ENCODE measurements around the gene SCFD1. TPM values are rescaled to one million over a fixed set of nuclear protein-coding genes. Genes with fewer than 3 reads are reported as not detected.

SCFD1 gene
- total and polyA plus RNA-seq, 10 of the 15 experiments (the other 5 are each of a cell fraction or from before 2014, with no cell fraction given): 61.5 to 98.4 (median 82.5) TPM

DNA sequence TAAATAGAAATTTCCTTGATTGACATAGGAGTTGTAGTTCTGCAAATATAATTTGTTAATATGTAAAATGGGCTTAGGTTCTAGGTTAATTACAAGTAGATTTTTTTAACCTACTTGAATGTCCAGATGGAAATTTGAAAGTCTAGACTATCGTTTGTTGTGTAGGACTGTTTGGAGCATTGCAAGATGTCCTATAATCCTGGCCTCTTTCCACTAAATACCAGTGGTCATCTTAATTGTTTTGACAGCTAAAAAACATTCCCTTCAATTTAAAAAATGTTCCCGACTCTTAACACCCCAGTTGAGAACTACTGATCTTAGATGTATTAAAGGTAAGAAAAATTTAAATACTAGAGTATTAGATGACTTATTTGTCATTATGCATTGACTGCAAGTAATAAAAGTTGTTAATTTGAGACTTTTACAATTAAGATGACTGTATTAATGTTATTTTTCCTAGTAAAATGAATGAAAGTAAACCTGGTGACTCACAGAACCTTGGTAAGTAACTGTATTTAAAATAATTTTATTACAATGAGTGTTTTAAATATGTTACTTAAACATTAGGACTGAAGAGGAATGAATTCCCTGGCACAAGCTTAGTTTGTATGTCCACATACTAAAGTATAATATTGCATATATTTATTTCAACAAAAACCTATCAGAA is 41.4 kb upstream of the SCFD1 start:
- no peak for ATAC-seq
- no peak for DNase-seq (ENCODE audit: low read depth, low spot score)
- H2AFZ ChIP-seq (ENCODE audit: control insufficient read depth, low read depth, low read length): no peak overlapping the region
- WGBS (ENCODE audit: insufficient coverage, insufficient replicate concordance, low lambda C conversion rate, missing lambda C conversion rate): 93% methylated on average over 2 of the region's 2 CpGs
- ChIA-PET CTCF (no interaction called here), SMC1A (ENCODE audit: uncharacterized antibody, unreplicated experiment) (interaction anchor here (0.6 kb wide), 1 partner anchor 22 kb away, joined by 3 read pairs; the partner anchor contains the start of gene G2E3), POLR2A (no interaction called here), RAD21 (ENCODE audit: unreplicated experiment) (no interaction called here)
- no peak overlapping the region for H3K27ac ChIP-seq (ENCODE audit: control insufficient read depth, insufficient read depth)
- FAIRE-seq: no peak
- H3K36me3 ChIP-seq (ENCODE audit: control insufficient read depth in 2 of 2, insufficient read depth in 2 of 2, low read length in 1 of 2): peaks cover 3% of the 10 kb centered on the region in 2 experiments; a peak in 3 of 4 replicates
- peaks cover 16% of the 10 kb centered on the region; the same call in 2 of the 3 replicates for H3K9me3 ChIP-seq (replicated peaks; ENCODE audit: control insufficient read depth, insufficient read depth, low read length)
- H3K4me2 ChIP-seq (ENCODE audit: control insufficient read depth, insufficient read depth): no peak overlapping the region
- no peaks in the 10 kb centered on the region for H3K4me1 ChIP-seq (ENCODE audit: control insufficient read depth, insufficient read depth, low read length)
- in situ Hi-C loops (cut with MboI): no loop called here
- no peak overlapping the region for H3K4me3 ChIP-seq
- TF ChIP-seq ZBTB40 (IDR thresholded peaks at IDR 0.05; ENCODE audit: borderline replicate concordance) (no peak), HDAC6 (IDR thresholded peaks at IDR 0.05; ENCODE audit: unreplicated experiment) (no peak), STAT1 (conservative IDR thresholded peaks at IDR 0.05) (no peak), SREBF1 (IDR thresholded peaks at IDR 0.05; ENCODE audit: low read length) (no peak), ZNF207 (IDR thresholded peaks at IDR 0.05; ENCODE audit: borderline replicate concordance) (no peak)
- TF ChIP-seq, protein P1, sequence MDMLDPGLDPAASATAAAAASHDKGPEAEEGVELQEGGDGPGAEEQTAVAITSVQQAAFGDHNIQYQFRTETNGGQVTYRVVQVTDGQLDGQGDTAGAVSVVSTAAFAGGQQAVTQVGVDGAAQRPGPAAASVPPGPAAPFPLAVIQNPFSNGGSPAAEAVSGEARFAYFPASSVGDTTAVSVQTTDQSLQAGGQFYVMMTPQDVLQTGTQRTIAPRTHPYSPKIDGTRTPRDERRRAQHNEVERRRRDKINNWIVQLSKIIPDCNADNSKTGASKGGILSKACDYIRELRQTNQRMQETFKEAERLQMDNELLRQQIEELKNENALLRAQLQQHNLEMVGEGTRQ (IDR thresholded peaks at IDR 0.05; ENCODE audit: borderline replicate concordance, low read depth, low read length): no peak
- intact Hi-C loops (cut with micrococcal nuclease; ENCODE audit: unreplicated experiment): no loop called here
- no peak overlapping the region for H3K9ac ChIP-seq (ENCODE audit: control insufficient read depth, insufficient read depth, low read length)
- no TSS peak for BruUV-seq (replicated peaks)
- H3K79me2 ChIP-seq (ENCODE audit: control insufficient read depth, insufficient read depth, low read length): peaks cover 60% of the 10 kb centered on the region
- no peaks in the 10 kb centered on the region for H4K20me1 ChIP-seq (ENCODE audit: control insufficient read depth, insufficient read depth)
- H3K27me3 ChIP-seq (replicated peaks in 1 of 2; ENCODE audit: control insufficient read depth in 2 of 2, insufficient read depth in 2 of 2, low read length in 1 of 2): no peaks in the 10 kb centered on the region
